Naive thymus-derived CD8-positive, alpha-beta T cell (primary cell): ENCODE results near the gene TAC4. TPM values are rescaled to one million over a fixed set of nuclear protein-coding genes. Genes with fewer than 3 reads are reported as not detected.

Experiments
- ATAC-seq, 2 donors: fragments of 150-1000 bp; cut with Tn5 transposase in 1 of 2; sonication (Bioruptor Pico), chemical (Tn5 transposase) in 1 of 2; 1 replicate in 1 of 2; 2 replicates in 1 of 2; pipeline ENCODE4 v1.10.0; 2021; ENCODE audit warnings: mild to moderate bottlenecking in 2 of 2, moderate library complexity in 2 of 2
- POLR2A ChIA-PET: fragments of 350-600 bp; sonication (Branson Sonifier 250); formaldehyde crosslinking; loops from one replicate; lab custom pipeline; 2021; ENCODE audit warnings: antibody characterized with exemption; lab: Charles Lee
- DNase-seq, 10 donors: peaks; one replicate each; pipeline versions ENCODE4 v3.0.0 to v3.0.0-alpha.2; 2020 to 2022
- H3K27ac Mint-ChIP-seq, 10 donors: one replicate each; pipeline ENCODE4 v1.8.0; 2020 to 2022; ENCODE audit warnings: mild to moderate bottlenecking in 10 of 10, mixed read lengths in 10 of 10, moderate library complexity in 4 of 10, inconsistent platforms in 1 of 10
- H3K27me3 Mint-ChIP-seq, 5 donors: one replicate each; pipeline ENCODE4 v1.8.0; 2021 to 2022; ENCODE audit warnings: mixed read lengths in 5 of 5
- H3K36me3 Mint-ChIP-seq, 3 donors: one replicate each; pipeline ENCODE4 v1.8.0; 2020 to 2022; ENCODE audit warnings: mixed read lengths in 3 of 3, mild to moderate bottlenecking in 2 of 3, inconsistent platforms in 1 of 3
- H3K4me1 Mint-ChIP-seq, 4 donors: one replicate each; pipeline ENCODE4 v1.8.0; 2021 to 2022; ENCODE audit warnings: mixed read lengths in 4 of 4
- H3K4me3 Mint-ChIP-seq, 10 donors: one replicate each; pipeline ENCODE4 v1.8.0; 2020 to 2022; ENCODE audit warnings: mild to moderate bottlenecking in 10 of 10, mixed read lengths in 10 of 10, moderate library complexity in 6 of 10, inconsistent platforms in 1 of 10
- H3K9me3 Mint-ChIP-seq, 9 donors: one replicate each; pipeline ENCODE4 v1.8.0; 2020 to 2022; ENCODE audit warnings: mixed read lengths in 9 of 9, mild to moderate bottlenecking in 3 of 9, inconsistent platforms in 1 of 9, moderate library complexity in 1 of 9
- polyA plus RNA-seq, 3 donors: library from polyadenylated mRNA; unstranded; fragments of 300-500 nt; fragmentation: Illumina TruSeq; gene quantifications; one replicate each; pipeline ENCODE4 v1.2.3, GENCODE V29; 2021
- total RNA-seq, 8 experiments: library from RNA in 2 of 8; stranded (reverse) in 2 of 8; gene quantifications; one replicate each; pipeline ENCODE4 v1.2.3 and lab custom pipeline; 2021 to 2026

Gene TAC4
- total and polyA plus RNA-seq, 5 experiments from 2014 or later, result not detected

- H3K4me3 Mint-ChIP-seq, result peak within 1 kb of the TSS; percentile 90 to 99 (median 97)
- no peaks in the 10 kb centered on the region for H3K9me3 Mint-ChIP-seq
- POLR2A ChIA-PET, result interaction anchor here (0.5 to 6.3 kb wide), 27 partner anchors 10 to 596 kb away, joined by 3 to 63 read pairs (median 4); partner anchors contain the start of genes FAM117A, SLC35B1, SPOP and ZNF652
- peaks cover 18 to 63% (median 53%) of the 10 kb centered on the region in 4 donors for H3K4me1 Mint-ChIP-seq
- no peaks in the 10 kb centered on the region for H3K27me3 Mint-ChIP-seq
- H3K27ac Mint-ChIP-seq, result peak within 1 kb of the TSS; percentile 94 to 100 (median 98)
- peaks cover 0 to 46% (median 7%) of the 10 kb centered on the region in 3 donors for H3K36me3 Mint-ChIP-seq
- ATAC-seq (peak; percentile 84 to 85), DNase-seq (peak; percentile 94 to 99 (median 99))
Observed at GRCh38 chr17:49788478-49789242, 59.2 kb downstream of the TAC4 start, which contains the start of gene KAT7. KAT7 (plus strand) TSS chr17:49788681; CDS start chr17:49788835, 154 bp downstream.

Other genes starting within 250 kb of the TAC4 start
- gene SPOP, start 170.0 kb downstream of the TAC4 start, total RNA-seq, result 10 to 100 TPM; 91.0 to 92.0 TPM
- 100 to 1,000 TPM in 2 of 3 donors, 10 to 100 TPM in 1; 75.9 to 126 (median 103) TPM for gene SPOP, start 170.0 kb downstream of the TAC4 start, polyA plus RNA-seq
- gene SLC35B1, start 140.1 kb downstream of the TAC4 start, total RNA-seq, result 10 to 100 TPM; 38.8 to 39.7 TPM
- 10 to 100 TPM; 20.3 to 27.4 (median 21.8) TPM for gene SLC35B1, start 140.1 kb downstream of the TAC4 start, polyA plus RNA-seq
- 10 to 100 TPM; 84.5 to 90.8 TPM for gene FAM117A, start 83.9 kb downstream of the TAC4 start, total RNA-seq
- gene FAM117A, start 83.9 kb downstream of the TAC4 start, polyA plus RNA-seq, result 10 to 100 TPM; 36.9 to 53.6 (median 46.7) TPM
- 100 to 1,000 TPM; 120 TPM for gene KAT7, start 59.4 kb downstream of the TAC4 start, total RNA-seq
- 10 to 100 TPM; 34.4 to 51.1 (median 39.2) TPM for gene KAT7, start 59.4 kb downstream of the TAC4 start, polyA plus RNA-seq
- gene DLX4, start 121.1 kb upstream of the TAC4 start, total RNA-seq, result 1 to 10 TPM in 1 of 2 experiments, under 1 TPM in 1; 0.88 to 1.4 TPM
- under 1 TPM in 1 of 3 donors, not detected in 2; 0.11 TPM for gene DLX4, start 121.1 kb upstream of the TAC4 start, polyA plus RNA-seq
- under 1 TPM in 1 of 2 experiments, not detected in 1; 0.18 TPM for gene DLX3, start 147.2 kb upstream of the TAC4 start, total RNA-seq
- under 1 TPM; 0.09 to 0.32 (median 0.26) TPM for gene DLX3, start 147.2 kb upstream of the TAC4 start, polyA plus RNA-seq
- 1 to 10 TPM; 8.0 to 8.5 TPM for gene ITGA3, start 208.0 kb upstream of the TAC4 start, total RNA-seq
- gene ITGA3, start 208.0 kb upstream of the TAC4 start, polyA plus RNA-seq, result 1 to 10 TPM in 2 of 3 donors, under 1 TPM in 1; 0.40 to 1.5 (median 1.4) TPM
- gene PDK2, start 247.3 kb upstream of the TAC4 start, total RNA-seq, result 10 to 100 TPM; 44.4 to 45.3 TPM
- gene PDK2, start 247.3 kb upstream of the TAC4 start, polyA plus RNA-seq, result 10 to 100 TPM; 27.9 to 47.4 (median 40.4) TPM